HG03460 (cell line): Measurements from ENCODE around the gene GRIK4.

Experiments
- ATAC-seq: cut with Tn5 transposase; IDR thresholded peaks from one replicate; pipeline ENCODE4 v1.9.1; 2021; ENCODE audit not compliant: unreplicated experiment

GRIK4 gene

DNA sequence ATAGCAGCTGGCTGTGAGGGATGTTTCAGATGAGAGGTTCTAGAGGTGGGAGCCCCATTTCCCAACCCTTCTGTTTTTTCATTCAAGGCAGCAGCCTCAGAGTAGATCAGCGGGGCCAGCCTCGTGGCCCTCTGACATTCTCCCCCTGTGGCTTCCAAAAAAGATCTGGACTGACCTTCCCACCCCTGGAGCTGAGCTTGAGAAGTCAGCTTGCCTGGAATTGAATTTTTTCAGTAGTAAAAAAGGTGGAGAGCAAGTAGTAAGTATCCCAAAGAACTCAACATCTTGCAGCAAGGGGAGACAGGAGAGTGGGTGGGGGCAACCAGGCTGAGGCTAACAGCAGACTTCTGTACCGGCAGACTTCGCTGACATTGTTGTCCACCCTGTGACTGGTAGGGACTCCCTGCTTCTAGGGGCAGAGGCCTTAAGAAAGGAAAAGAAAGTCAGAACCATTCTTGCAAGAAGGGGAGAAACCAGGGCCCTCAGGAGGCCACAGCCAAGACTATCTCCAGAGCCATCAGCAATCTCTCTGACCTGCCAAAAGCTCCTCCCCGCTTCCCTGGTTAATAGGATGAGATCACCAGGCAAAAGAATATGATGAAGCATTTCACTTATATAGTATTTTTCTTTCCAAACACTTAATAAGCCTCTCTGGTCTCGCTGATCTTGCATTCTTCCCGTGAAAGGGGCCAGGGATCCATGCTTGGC, 2.0 kb upstream of the GRIK4 start:
- no peak for ATAC-seq

DNA sequence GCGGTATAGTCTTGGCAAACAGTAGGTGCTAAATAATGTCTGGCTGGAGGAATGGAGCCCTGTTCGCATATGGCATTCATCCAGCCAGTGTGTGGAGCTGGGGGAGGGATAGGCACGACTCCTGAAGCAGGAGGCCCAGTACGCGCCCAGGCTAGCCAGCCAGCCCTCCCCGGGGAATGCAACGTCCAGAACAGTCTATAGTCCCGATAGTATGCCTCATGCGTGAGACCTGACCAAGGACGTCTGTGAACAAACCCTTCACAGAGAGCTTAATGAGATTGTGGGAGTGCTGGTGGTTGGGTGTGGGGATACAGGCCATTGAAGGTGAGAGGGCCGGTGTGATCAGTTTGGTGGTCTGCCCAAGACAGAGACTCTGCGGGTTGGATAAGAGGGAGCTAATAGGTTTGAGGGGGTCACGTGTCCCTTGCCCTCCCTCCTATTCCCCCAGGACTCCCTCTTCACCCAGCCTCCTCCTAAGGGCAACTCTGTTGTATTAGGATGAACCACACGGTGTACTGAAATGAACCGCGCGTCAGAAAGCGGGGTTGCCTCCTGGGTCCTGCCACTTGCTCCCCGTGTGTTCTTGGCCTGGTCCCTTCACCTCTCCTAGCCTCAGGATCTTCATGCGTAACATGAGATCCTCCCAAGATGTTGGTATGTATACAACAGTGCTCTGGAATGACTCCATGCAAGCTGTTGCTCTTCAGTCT, 987 bp upstream of the GRIK4 start:
- no peak for ATAC-seq

DNA sequence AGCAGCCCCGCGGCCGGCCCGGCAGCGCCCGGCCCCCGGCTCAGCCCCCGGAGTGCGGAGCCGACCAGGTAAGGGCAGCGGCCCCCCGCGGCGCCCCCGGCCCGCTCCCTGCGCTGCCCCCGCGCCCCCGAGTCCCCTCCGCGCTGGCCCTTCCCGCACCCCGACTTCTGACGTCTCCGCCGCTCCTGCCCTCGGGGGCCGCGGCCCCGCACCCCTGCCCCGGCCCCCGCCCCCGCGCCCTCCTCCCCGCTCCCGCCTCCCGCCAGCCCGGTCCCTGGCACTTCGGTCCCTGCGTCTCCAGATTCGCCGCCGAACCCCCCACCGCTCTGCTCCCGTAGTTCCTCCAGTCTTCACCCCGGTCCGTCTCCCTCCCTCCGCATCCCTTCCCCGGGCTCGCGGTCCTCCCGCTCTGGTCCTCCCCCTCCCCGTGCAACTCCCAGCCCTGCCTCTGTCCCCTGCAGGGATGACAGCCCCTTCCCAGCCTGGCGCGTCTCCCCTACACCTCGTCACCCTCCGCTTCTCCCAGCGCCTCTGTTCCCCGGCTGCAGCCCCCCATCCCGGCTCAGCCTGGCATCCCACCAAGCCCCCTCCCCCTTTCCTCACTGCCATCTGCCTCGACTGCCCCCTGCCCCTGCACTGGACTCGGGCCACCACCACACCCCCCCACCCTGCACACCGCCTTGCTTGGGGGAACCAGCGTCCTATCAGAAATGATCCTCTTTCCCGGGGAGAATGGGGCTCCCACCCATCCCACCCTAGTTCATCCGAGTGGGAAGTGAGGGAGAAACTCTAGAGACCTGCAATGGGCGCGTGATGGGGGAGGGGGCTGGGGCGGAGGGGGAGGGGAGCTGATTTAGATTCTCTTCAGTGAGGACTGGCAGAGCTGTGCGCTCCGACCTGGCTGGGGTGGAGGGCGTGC, 531 bp downstream of the GRIK4 start:
- no peak for ATAC-seq

DNA sequence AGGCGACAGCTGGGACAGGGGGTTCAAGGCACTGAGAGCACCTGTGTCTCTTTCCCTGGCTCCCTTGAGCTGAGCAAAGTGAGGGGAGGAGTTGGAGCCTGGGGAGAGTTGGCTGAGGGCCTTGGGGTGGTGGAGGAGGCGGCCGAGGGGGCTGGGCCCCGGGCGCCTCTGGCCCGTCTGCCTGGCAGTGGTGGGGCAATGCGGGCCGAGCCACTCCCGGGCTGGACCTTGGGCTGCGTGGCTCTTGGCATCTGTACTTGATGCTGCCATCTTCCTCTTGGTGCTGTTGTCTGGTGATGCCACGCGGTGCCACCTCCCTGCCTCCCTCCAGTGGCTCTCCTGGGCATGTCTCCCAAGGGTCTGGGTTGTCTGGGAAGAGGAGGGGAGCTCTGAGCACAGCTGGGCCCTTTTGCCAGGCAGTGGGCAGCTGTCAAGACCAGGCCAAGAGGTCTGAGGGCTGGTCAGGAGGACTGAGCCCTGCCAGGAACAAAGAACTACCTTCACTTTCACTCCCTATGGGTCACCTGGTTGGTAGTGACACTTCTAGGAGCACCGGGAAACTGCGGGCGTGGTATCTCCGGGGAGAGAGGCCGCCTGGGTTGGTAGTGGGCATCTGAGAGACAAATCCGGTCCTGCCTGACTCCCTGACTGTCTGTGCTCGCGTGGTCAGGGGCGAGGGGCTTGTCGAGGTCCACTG, 1.3 kb downstream of the GRIK4 start:
- no peak for ATAC-seq

DNA sequence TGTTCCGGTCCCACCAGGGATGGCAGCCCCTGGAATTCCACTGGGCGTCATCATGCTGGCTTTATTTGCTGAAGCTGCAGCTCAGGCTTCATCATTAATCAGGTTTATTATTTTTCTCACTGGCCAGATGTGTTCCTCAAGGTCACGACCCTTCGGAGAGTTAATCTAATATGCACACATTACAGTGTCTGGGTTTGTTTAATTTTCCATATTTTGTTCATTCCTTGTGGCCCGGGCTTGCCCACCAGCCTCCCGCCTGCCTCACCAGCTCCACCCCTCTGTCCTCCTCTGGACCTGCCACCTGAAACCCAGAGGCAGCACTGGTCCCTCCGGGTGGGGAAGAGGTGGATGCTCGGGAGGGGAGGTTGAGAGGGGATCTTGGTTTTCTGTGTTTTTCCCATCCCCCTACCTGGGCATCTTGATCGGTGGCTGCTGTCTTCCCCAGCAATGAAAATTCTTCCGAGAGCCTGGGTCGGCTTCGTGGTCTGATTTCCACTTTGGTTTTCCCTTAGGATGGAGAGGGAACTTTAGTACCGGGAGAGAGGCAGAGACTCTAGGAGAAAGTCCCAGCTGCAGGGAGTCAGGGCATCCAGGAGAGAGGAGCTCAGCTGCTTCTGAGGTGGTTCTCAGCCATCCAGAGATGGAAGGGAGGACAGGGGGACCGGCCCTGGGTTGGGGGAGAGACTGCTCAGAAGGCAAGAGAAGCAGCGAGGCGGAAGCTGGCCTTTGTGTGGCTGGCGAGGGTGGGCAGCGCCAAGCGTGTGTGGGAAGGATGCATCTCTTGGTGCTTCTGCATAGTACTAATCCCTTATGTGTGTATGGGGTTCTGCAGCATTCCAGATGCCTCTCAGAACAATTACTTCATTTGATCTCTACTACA, 2.1 kb downstream of the GRIK4 start:
- ATAC-seq, result no peak

DNA sequence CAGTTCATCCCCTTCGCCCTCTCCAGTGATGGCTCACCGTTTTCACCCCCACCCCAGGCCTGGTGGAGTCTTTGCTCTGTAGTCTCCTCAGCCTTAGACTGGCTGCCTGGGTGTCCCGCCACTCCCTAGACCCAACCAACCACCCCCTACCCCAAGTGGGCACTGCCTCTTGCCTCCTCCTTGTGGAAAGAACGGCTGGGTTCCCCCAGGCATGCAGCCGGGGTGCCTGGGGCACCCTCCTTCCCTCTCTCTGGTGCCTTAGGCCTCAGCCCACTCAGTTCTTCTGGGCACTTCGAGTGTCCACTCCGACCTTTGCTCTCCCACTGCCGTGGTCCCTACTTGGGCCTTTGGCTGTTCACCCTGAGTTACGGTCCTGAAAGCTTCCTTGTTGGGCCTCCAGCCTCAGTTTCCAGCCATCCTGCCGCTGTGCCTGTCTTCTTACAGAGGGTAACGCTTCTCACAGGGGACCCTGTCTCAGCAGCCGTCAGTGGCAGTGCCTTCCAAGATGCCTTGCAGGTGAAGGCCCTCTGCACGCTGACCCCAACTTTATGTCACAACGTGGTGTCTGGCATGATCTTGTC, 3.1 kb downstream of the GRIK4 start:
- no peak for ATAC-seq

DNA sequence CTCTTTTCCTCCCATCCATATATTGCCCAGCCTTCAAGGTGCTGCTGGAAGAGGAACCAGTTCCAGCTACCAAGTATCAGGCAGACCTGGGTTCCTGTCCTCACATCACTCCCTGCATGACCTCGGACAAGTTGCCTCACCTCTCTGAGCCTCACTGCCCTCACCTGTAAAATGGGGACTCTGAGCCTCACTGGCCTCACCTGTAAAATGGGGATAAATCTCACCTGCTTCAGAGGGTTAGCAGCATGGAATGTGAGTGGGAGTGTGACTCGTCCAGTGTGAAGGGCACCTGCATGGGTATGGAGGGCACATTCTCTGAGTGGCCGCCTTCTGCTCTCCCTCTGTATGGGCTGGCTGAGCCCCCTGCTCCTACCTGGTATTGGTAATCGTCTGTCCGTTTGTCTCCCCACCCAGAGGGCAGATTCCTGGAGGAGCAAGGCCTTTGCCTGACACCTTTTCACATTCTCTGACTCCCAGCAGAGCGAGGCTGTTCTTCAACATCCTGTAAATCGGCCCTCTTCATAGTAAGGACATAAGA, 3.7 kb downstream of the GRIK4 start:
- no peak for ATAC-seq

DNA sequence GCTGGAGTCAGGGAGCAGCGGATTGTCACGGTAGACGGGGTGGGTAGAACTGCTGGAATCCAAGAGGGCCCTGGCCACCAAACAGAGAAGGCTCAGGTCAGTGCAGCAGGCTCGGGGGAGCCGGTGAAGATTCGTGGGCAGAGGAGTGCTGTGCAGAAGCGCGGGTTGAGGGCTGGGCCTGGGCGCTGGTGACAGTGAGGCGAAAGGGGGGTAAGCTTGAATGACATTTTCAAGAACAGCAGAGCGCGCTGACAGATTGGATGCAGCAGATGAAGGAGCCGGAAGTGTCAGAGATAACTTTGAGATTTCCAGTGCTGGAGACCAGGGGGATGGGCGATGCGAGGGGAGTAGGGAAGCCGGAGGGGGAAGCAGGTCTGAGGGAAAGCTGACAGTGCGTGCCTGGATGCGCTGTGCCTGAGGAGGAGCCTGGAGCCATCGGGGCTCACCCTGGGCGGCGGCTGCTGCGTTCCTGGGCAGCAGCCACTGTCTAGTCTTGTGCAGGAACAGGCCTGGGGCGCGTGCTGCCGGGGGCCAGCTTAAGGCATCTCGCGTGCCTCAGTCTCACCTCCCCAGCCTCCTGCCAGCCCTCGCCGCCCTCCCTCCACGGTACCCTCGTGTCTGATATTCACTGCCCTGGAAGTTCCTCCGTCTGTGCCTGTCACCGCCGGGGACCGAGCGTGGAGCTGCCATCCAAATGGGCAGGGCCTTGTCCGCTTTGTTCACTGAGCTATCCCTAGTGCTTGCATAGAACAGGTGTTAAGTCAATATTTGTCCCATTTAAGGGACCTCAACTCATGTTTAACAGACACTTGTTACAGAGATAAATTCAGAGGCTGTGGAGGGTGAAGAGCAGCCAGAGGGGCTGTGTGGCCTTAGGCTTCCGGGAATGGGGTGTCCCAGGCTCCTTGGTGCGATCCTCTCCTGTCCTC, 5.2 kb downstream of the GRIK4 start:
- ATAC-seq, result no peak

DNA sequence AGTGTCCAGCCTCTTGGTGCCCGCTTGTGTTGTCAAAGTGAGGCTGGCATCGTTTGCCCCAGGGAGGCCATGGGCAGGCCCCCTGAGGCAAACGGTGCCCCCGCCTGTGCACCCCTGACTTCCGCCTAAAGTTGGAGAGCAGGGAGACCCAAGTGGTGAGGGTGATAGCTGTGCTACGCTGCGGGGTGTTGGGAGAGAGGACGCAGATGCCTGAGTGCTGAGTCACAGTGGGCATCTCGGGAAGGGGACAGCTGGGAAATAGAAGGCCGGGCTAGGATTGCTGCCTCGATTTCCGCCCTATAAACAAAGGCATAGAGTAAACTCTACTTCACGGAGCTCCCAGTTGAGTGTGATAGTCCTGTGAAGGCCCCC, 5.8 kb downstream of the GRIK4 start:
- no peak for ATAC-seq

DNA sequence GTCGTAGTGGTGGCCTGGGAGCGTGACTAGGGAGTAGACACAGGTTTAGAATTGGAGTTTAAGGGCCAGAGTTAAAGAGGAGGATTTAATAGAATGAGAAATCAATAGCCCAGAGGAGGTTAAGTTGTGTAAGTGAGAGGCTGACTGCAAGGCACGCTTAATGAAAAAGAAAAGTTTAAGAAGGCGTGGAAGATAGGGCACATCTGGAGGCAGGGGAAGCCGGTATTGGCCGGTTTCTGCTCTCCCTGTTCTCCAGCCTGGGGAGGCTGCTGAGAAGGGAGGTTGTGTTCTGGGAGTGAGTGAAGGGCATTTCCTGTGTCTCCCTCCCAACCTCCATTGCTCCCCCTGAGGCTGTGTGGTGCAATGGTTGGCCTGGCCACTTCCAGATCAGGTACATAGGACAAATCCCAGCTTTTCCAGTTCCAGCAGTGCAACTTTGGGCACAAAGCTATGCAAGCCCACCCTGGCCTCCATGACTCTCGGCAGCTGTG, 6.3 kb downstream of the GRIK4 start:
- ATAC-seq, result no peak

DNA sequence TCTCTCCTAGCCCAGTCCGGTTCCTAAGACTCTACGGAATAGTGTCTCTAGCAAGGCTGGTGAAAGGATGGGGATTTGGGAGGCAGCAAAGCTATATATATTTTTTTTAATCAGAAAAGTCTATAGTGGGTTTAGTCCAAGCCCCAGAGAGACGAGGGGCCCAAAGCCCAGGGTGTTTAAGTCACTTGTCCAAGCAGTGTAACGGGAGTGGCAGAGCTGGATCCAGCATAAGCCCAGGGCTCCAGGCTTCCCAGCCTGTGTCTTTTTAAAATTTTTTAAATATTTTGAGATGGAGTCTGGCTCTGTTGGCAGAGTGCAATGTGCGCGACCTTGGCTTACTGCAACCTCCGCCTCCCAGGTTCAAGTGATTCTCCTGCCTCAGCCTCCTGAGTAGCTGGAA, 6.8 kb downstream of the GRIK4 start:
- ATAC-seq, result no peak

DNA sequence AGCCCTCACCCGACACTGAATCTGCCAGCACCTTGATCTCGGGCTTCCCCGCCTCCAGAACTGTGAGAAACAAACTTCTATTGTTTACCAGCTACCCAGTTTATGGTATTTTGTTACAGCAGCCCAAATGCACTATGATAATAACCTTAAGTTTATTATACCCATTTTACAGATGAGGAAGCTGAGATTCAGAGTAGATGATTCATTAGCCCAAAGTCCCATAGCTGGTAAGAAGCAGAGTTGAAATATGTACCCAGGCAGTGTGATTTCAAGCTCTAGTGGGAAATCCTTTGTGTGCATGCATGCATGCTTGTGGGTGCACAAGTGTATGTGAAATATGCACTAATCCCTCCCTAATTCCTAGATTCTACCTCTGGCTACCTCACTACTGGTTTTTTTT, 7.9 kb downstream of the GRIK4 start:
- ATAC-seq, result no peak

DNA sequence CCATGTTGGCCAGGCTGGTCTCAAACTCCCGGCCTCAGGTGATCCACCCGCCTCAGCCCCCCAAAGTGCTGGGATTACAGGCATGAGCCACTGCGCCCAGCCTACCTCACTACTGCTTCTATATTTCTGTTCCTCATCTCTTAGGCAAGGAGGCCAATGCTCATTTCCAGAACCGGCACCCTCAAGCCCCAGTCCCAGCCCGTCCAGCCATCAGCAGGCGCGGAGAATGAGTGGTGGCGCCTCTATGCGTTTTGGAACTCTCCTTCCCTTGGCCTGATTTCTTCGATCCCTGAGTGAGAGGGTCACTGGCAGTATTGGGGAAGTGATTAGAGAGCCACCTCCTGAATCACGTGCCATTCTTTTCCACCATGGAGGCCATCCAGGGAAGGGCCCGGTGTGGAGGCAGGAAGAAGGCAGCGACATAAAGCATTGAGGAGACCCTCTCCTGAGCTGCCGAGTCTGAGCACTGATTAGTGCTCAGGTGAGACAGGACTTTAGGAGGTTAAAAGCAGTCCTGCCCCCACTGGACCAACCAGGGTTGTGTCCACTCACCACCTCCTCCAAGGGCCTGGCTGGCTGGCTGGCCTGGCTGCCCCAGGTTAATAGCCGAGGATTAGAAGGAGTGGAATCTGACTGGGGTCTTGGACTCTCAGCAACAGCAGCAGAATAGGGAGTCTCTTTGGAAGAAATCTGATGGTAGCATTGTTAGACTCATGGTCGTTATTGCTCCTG, 8.7 kb downstream of the GRIK4 start:
- no peak for ATAC-seq

DNA sequence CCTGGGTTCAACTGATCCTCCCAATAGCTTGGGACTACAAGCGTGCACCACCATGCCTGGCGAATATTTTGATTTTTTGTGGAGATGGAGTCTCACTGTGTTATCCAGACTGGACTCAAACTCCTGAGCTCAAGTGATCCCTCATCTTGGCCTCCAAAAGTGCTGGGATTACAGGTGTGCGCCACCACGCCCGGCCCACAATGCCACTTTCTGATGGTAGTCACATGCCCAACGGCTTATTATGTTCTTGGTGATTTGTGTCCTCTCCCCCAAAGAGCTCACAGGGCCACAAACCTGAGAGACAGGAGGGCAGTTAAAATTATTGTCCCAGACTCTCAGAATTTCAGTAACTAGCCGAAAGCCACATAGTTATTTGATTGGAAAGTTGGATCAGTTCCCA, 9.6 kb downstream of the GRIK4 start:
- ATAC-seq, result no peak

DNA sequence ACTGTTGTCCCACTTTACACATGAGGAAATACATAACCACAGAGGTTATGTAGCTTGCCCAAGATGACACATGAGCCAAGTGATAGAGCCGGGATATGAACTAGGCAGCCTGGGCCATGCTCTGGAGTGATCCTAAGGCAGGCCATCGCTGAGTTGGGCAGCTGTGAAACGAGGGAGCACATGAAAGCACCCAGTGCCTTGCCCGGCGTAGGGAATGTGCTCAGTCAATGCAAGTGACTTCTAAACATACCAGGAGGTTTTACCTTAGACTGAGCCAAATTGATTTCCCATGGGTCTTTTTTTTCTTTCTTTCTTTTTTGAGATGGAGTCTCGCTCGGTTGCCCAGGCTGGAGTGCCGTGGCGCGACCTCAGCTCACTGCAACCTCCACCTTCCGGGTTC, 10.5 kb downstream of the GRIK4 start:
- ATAC-seq, result no peak

DNA sequence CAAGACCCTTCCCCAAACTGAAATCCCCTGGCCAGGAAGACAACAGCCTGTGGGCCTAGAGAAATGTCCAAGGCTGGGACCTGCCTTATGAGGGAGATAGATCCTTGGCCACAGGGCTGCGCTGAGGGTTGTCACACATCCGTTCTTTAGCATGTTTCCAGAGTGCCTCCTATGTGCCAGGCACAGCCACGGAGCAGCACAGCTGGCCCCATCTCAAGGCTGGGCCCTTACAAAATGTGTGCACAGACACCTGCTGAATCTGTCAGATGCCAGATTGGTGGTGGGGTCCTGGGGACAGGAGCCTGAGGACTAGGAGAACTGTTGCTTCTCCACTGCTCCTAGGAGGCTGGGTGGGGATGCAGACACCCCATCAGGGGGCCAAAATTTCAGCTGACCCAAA, 11.2 kb downstream of the GRIK4 start:
- no peak for ATAC-seq

DNA sequence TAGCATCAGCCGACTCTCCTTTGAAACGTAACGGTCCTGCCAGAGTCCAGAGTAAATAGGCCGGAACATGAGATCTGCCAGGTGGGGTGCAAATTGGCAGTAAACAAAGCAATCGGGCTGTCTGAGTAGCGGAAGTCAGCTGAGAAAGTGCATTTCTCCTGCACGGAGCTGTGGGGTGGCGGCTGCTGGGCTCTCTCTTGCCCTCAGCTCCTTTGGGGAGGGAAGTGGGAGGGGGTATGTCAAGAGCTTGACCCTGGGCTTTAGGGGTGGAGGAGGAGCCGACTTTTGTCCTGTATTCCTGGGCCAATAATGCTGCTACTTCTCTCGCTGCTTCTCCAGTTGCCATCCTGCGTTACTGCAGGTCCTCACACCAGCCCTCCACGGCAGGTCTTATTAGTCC, 11.6 kb downstream of the GRIK4 start:
- no peak for ATAC-seq
